Endothelial cell of umbilical vein (primary cell): Measurements from ENCODE around the gene MNAT1. TPM values are rescaled to one million over a fixed set of nuclear protein-coding genes. Genes with fewer than 3 reads are reported as not detected.

Source experiments
- BruUV-seq: library from RNA; stranded (reverse); fragments of 400-500 nt; replicated peaks from 2 replicates; lab custom pipeline; 2021; lab: Mats Ljungman, UMichigan
- CTCF ChIA-PET: fragments of 300-600, 350-600 bp; sonication (Branson Sonifier 250); formaldehyde crosslinking; loops from one replicate; lab custom pipeline; 2021; ENCODE audit warnings: antibody characterized with exemption, inconsistent platforms; lab: Charles Lee
- POLR2A ChIA-PET: fragments of 300-600, 350-600 bp; sonication (Branson Sonifier 250); formaldehyde crosslinking; loops from one replicate; lab custom pipeline; 2021; ENCODE audit warnings: antibody characterized with exemption, inconsistent platforms; lab: Charles Lee
- DNase-seq: peaks from one replicate; pipeline ENCODE4 v3.0.0-alpha.2; 2011; ENCODE audit warnings: low read depth, low spot score
- FAIRE-seq: peaks from 2 replicates; lab custom pipeline; 2011; peaks lifted over from hg19 to GRCh38; lab: Jason Lieb, UNC
- H2AFZ ChIP-seq: 2 replicates; pipeline ENCODE4 v1.6.0; 2012; ENCODE audit warnings: low read depth, low read length, control low read depth, inconsistent platforms
- H3K27ac ChIP-seq: 2 replicates; pipeline ENCODE4 v1.5.1; 2011; ENCODE audit warnings: low read depth, mild to moderate bottlenecking, control low read depth, low read length, moderate library complexity; ENCODE audit not compliant: insufficient read depth
- H3K27me3 ChIP-seq, 2 experiments: 2 replicates each; pipeline versions ENCODE4 v1.6.0 to v1.6.1; 2011; ENCODE audit warnings: low read length in 2 of 2, mixed read lengths in 1 of 2; ENCODE audit not compliant: control insufficient read depth in 2 of 2, insufficient read depth in 2 of 2
- H3K36me3 ChIP-seq, 2 experiments: 2 replicates in 1 of 2; 3 replicates in 1 of 2; pipeline ENCODE4 v1.5.1; 2011; ENCODE audit warnings: low read length in 2 of 2, mild to moderate bottlenecking in 1 of 2, moderate library complexity in 1 of 2; ENCODE audit not compliant: control insufficient read depth in 2 of 2, insufficient read depth in 2 of 2; ENCODE audit errors: extremely low read depth in 1 of 2
- H3K4me1 ChIP-seq: 3 replicates; pipeline ENCODE4 v1.5.1; 2011; ENCODE audit warnings: mild to moderate bottlenecking, low read length; ENCODE audit not compliant: control insufficient read depth, insufficient read depth; ENCODE audit errors: extremely low read depth
- H3K4me2 ChIP-seq: 2 replicates; pipeline ENCODE4 v1.6.1; 2011; ENCODE audit warnings: low read length, control low read depth, mixed read lengths; ENCODE audit not compliant: insufficient read depth
- H3K4me3 ChIP-seq, 3 experiments: fragments of 200-600 bp in 1 of 3; sonication (generic), shearing (Covaris generic) in 1 of 3; replicated peaks in 1 of 3; 2 replicates each; pipeline ENCODE4 v1.5.1; 2011 to 2016; ENCODE audit warnings: control low read depth in 3 of 3, low read length in 3 of 3, mild to moderate bottlenecking in 2 of 3, inconsistent platforms in 1 of 3, low read depth in 1 of 3, moderate library complexity in 1 of 3; ENCODE audit not compliant: insufficient read depth in 1 of 3
- H3K79me2 ChIP-seq: 2 replicates; pipeline ENCODE4 v1.6.0; 2012; ENCODE audit warnings: low read length, inconsistent platforms; ENCODE audit not compliant: control insufficient read depth, insufficient read depth
- H3K9ac ChIP-seq: replicated peaks from 2 replicates; pipeline ENCODE3; 2011; ENCODE audit warnings: low read length, control low read depth; ENCODE audit not compliant: insufficient read depth; ENCODE audit errors: extremely low read depth
- H3K9me1 ChIP-seq: replicated peaks from 3 replicates; pipeline ENCODE4 v1.6.0; 2011; ENCODE audit warnings: mild to moderate bottlenecking, low read length; ENCODE audit not compliant: control insufficient read depth, insufficient read depth; ENCODE audit errors: extremely low read depth
- H3K9me3 ChIP-seq: replicated peaks from 2 replicates; pipeline ENCODE4 v1.5.1; 2012; ENCODE audit warnings: low read length, inconsistent platforms; ENCODE audit not compliant: control insufficient read depth, insufficient read depth
- H4K20me1 ChIP-seq: replicated peaks from 2 replicates; pipeline ENCODE3; 2011; ENCODE audit warnings: mild to moderate bottlenecking, low read length; ENCODE audit not compliant: control insufficient read depth, insufficient read depth; ENCODE audit errors: extremely low read depth
- EZH2 ChIP-seq: IDR thresholded peaks from 2 replicates; pipeline ENCODE4 v1.6.1; 2012; ENCODE audit warnings: borderline replicate concordance, low read depth, mild to moderate bottlenecking, moderate library complexity, low read length, inconsistent platforms; ENCODE audit not compliant: severe bottlenecking
- FOS ChIP-seq: IDR thresholded peaks from 2 replicates; pipeline ENCODE4 v1.6.1; 2011; ENCODE audit warnings: mild to moderate bottlenecking, low read length, moderate library complexity, borderline replicate concordance; ENCODE audit not compliant: insufficient read depth
- GATA2 ChIP-seq: IDR thresholded peaks from 2 replicates; pipeline ENCODE4 v1.7.0; 2011; ENCODE audit warnings: low read depth, mild to moderate bottlenecking, moderate library complexity, mixed read lengths, low read length; ENCODE audit not compliant: insufficient read length, insufficient read depth
- JUN ChIP-seq: IDR thresholded peaks from 2 replicates; pipeline ENCODE4 v1.6.1; 2011; ENCODE audit warnings: borderline replicate concordance, low read depth; ENCODE audit not compliant: insufficient read length, insufficient read depth
- MYC ChIP-seq: IDR thresholded peaks from one replicate; pipeline ENCODE4 v1.6.1; 2011; ENCODE audit warnings: mild to moderate bottlenecking, low read depth, low read length
- POLR2A ChIP-seq: IDR thresholded peaks from 2 replicates; pipeline ENCODE4 v1.6.1; 2012; ENCODE audit warnings: low read depth, mild to moderate bottlenecking, control low read depth, low read length
- POLR2AphosphoS5 ChIP-seq: IDR thresholded peaks from 2 replicates; pipeline ENCODE4 v1.6.1; 2012; ENCODE audit warnings: low read depth, mild to moderate bottlenecking, control low read depth, low read length, moderate library complexity; ENCODE audit not compliant: insufficient read depth
- dilution Hi-C: fragments of 300-500 bp; cut with MboI; formaldehyde crosslinking; loops from one replicate; pipeline ENCODE4 v1.15.0; 2019; ENCODE audit warnings: low sequenced_read_pairs; ENCODE audit not compliant: extremely low pct_ligation_motif_present
- intact Hi-C: fragments of 100-400 bp; cut with micrococcal nuclease; formaldehyde crosslinking; loops from one replicate; pipeline ENCODE4 v1.10.0; 2022
- polyA plus RNA-seq, 4 experiments: library from polyadenylated mRNA; depleted of rRNA in 3 of 4; stranded (reverse) in 3 of 4; unstranded in 1 of 4; fragments of >200 nt; gene quantifications; 2 replicates each; pipeline versions ENCODE4 v1.2.1 to v1.2.3, GENCODE V29; 2011 to 2012; ENCODE audit warnings: missing spikeins in 1 of 4
- total RNA-seq: library from RNA; stranded (reverse); gene quantifications from 2 replicates; pipeline ENCODE4 v1.2.3, GENCODE V29; 2021
- TF ChIP-seq, protein P1 (sequence below): IDR thresholded peaks from 2 replicates; pipeline ENCODE4 v1.6.1; 2011; ENCODE audit not compliant: insufficient read depth, insufficient read length
- TF ChIP-seq, protein P2 (sequence below), 2 donors: IDR thresholded peaks; 1 replicate in 1 of 2; 2 replicates in 1 of 2; pipeline ENCODE4 v1.5.1; 2011; ENCODE audit warnings: low read length in 2 of 2, mild to moderate bottlenecking in 2 of 2, moderate library complexity in 2 of 2, control low read depth in 1 of 2, inconsistent platforms in 1 of 2, low read depth in 1 of 2; ENCODE audit not compliant: insufficient read depth in 1 of 2; ENCODE audit errors: extremely low read depth in 1 of 2

Gene MNAT1
- total and polyA plus RNA-seq, 2 donors (not counting 3 experiments of a cell fraction or from before 2014, with no cell fraction given): 35.7 to 55.7 TPM

GRCh38 chr14:60984196-60984595, 249.6 kb downstream of the MNAT1 start:
- ChIA-PET CTCF (no interaction called here), POLR2A (no interaction called here)
- Histone ChIP-seq H3K4me3 (no peak overlapping the region), H3K9me1 (no peaks in the 10 kb centered on the region), H3K36me3 (peaks cover 5 to 7% of the 10 kb centered on the region in 2 experiments), H3K4me1 (peaks cover 28% of the 10 kb centered on the region), H2AFZ (no peak overlapping the region), H3K9ac (no peak overlapping the region), H3K9me3 (no peaks in the 10 kb centered on the region), H3K27ac (no peak overlapping the region), H3K4me2 (no peak overlapping the region), H3K79me2 (peaks cover 19% of the 10 kb centered on the region), H3K27me3 (no peaks in the 10 kb centered on the region), H4K20me1 (no peaks in the 10 kb centered on the region)
- no peak for FAIRE-seq
- BruUV-seq: no TSS peak
- intact Hi-C loops: loop anchor here (5.0 kb wide), 1 partner anchor 177 kb away; no protein-coding TSS in a partner anchor
- no peak for DNase-seq
- TF ChIP-seq POLR2A (no peak), JUN (no peak), GATA2 (no peak), FOS (no peak), MYC (no peak), EZH2 (no peak), POLR2AphosphoS5 (no peak)
- TF ChIP-seq, protein P1, sequence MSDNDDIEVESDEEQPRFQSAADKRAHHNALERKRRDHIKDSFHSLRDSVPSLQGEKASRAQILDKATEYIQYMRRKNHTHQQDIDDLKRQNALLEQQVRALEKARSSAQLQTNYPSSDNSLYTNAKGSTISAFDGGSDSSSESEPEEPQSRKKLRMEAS: no peak
- TF ChIP-seq, protein P2, sequence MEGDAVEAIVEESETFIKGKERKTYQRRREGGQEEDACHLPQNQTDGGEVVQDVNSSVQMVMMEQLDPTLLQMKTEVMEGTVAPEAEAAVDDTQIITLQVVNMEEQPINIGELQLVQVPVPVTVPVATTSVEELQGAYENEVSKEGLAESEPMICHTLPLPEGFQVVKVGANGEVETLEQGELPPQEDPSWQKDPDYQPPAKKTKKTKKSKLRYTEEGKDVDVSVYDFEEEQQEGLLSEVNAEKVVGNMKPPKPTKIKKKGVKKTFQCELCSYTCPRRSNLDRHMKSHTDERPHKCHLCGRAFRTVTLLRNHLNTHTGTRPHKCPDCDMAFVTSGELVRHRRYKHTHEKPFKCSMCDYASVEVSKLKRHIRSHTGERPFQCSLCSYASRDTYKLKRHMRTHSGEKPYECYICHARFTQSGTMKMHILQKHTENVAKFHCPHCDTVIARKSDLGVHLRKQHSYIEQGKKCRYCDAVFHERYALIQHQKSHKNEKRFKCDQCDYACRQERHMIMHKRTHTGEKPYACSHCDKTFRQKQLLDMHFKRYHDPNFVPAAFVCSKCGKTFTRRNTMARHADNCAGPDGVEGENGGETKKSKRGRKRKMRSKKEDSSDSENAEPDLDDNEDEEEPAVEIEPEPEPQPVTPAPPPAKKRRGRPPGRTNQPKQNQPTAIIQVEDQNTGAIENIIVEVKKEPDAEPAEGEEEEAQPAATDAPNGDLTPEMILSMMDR (IDR thresholded peaks at IDR 0.05; ENCODE audit: extremely low read depth in 1 of 2, insufficient read depth in 1 of 2, low read depth in 1 of 2, low read length in 2 of 2): no peak
- dilution Hi-C loops: no loop called here
